GM19043 (cell line): ENCODE measurements around the gene DOCK10.
"Not testable (repeated sequence)": the region's sequence is repeated elsewhere in the genome, so short reads cannot be mapped to it uniquely, and the experiment has no call there.

Source experiments
- ATAC-seq: cut with Tn5 transposase; IDR thresholded peaks from one replicate; pipeline ENCODE4 v1.9.1; 2021; ENCODE audit warnings: low read depth; ENCODE audit not compliant: unreplicated experiment

The DOCK10 gene

DNA sequence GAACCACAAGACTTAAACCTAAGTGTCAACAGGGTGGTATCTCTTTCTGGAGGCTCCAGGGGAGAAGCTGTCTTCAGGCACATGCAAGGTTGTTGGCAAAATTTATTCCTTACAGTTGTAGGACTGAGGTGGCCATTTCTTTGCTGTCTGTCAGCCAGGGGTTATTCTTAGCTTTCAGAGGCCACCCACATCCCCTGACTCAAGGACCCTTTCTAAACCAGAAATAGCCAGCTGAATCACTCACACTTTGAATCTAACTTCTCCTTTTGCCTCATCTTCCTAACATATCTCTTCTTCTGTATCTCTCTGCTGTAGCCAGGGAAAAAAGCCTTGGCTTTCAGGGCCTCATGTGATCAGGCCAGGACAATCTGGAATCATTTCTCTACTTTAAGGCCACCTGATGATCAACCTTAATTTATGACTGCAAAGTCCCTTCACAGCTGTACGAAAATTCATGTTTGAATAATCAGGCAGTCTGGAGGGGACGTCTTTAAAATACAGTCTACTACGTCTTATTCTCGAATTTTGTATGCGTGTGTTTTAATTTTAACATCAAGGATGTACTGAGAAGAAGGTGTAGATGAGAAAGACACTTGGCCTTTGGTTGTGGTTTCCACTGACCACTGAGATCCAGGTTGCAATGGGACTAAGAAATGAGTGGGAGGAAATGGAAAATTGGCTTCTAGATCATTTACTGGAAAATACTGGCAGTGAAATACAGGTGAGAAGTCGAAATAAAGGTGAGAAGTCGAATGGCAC lies 90.4 kb downstream of the DOCK10 start:
- no peak for ATAC-seq

DNA sequence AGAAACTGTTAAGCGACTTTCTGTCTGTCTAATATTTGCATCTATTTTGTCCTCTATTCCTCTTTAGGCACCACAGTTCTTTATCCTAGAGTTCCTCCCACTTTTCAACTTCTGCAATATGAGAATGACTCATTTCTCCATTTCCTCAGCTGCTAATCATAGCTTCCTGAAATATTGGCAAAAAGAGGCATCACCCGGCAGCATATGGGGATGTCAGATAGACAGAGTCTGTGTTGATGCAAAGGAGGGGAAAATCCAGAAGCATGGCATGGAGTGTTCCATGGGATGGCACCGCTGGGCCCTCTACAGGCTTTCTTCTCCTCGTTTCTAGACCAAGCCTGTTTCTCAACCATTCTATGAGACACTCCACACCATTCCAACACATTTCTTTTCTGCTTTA lies 93.4 kb downstream of the DOCK10 start:
- ATAC-seq, result no peak

DNA sequence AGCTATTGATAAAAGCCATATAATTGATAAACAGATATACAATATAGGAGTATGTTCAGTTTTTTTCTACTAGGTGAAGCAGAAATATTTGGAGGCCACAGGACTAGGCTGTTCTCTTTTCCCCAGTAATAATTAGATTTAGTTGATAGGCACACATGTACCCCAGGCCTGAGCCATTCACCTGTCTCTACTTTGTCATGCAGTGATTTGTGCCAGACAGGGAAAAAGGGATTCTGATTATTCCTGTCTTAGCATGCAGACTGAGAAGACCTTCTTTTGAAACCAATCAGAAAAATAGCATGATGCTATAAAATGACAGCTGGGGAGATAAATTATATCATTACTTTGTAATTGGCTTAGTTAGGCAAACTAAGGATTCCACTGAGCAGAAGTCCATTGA lies 94.3 kb downstream of the DOCK10 start:
- no peak for ATAC-seq

DNA sequence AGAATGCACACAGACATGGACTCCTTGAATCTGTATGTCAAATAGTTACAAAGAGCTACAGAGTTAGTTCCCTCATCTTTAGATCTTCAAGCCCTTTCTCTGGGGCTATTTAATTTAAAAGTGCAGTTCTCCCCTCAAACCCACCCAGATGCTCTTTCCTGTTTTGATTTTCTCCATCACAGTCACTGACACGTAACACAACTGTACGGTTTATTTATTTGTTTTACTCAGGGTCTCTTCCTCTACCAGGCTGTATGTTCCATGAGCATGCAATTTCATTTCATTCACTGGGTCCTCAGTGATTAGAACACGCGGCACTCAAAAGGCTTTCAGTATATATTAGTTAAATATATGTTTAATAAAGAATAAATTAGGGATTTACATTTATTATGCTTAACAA lies 94.7 kb downstream of the DOCK10 start:
- ATAC-seq, result no peak

DNA sequence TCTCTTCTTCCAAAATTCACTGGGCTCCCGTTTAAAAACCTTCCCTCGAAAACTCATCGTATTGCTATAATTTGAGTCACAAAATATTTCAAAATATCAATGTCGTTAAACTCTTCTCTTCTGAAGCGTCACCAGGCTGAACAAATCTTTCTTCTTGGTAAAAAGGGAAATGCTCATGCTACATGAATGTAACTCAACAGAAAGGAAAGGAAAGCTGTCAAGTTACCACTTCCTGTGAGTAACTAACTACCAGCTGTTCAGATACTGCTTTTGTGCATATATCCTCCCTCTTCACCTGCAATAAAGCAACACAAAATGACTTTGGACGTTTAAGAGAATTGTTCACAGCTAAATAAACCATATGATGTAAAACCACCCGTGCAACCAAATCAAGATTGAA lies 95.4 kb downstream of the DOCK10 start:
- ATAC-seq, result peak; percentile 75

DNA sequence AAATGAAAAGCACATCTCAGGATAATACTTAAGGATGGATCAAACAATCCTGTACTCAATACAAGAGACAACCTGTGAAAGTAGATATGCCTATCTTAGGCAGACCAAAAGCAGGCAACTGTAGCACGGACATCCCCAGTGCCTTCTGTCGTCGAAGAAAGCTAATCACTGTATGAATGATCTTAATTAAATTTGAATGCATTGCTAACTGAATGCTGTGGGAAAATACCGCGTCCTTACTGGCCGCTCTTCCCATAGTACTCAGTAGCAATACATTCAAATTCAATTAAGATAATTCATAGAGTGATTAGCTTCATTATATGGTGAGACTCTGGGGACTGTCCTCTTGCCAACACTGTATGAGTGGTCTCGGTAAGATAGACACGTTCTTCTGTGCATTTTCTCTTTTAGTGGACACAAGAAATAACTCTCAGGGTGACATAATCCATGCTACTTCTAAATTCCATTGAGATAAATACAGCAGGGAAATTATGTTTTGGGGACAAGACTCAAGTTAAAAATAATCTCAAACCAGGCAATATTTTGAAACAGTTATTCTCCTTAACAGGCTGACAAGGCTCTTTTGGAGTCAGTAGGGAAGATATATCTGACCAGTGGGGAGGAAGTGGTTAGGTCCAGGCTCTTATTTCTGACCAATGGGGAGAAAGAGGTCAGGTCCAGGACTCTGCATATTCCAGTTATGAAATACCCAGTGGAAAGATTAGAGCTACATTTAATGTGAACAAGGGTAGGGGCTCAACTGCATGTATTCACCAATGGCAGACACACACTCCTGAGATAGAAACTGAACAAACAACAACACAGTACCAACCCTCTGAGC lies 97.3 kb downstream of the DOCK10 start:
- ATAC-seq, result no peak

DNA sequence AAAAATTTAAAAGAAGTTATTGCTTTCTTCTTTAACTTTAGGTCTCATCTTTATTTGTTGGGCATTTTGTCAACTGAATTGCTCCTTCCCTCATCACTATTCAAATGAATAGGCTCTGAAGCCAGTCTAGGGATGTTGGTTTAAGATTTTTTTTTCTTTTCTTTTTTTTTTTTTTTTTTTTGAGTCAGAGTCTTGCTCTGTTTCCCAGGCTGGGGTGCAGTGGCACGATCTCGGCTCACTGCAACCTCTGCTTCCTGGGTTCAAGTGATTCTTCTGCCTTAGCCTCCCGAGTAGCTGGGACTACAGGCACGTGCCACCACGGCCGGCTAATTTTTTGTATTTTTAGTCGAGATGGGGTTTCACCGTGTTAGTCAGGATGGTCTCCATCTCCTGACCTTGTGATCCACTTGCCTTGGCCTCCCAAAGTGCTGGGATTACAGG lies 98.6 kb downstream of the DOCK10 start:
- ATAC-seq, result not testable (repeated sequence)

DNA sequence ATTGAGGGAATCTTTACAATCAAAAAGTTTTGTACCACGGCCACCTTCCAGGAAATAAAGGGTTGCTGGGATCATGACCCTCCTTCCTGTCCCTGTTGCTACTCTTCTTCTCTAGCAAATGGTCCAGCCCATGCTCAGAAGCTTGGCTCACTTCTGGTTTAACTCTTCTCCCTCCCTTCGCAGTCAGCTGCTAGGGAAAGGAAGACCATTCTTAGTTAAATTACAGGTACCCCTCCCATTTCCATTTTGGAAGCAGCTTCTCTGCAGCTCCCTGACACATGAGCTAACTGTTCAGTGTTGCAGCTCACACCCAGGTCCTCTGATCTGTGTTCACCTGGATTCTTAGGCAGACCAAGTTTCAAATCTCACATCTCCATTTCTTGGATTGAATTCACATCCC lies 100.3 kb downstream of the DOCK10 start:
- ATAC-seq, result no peak

DNA sequence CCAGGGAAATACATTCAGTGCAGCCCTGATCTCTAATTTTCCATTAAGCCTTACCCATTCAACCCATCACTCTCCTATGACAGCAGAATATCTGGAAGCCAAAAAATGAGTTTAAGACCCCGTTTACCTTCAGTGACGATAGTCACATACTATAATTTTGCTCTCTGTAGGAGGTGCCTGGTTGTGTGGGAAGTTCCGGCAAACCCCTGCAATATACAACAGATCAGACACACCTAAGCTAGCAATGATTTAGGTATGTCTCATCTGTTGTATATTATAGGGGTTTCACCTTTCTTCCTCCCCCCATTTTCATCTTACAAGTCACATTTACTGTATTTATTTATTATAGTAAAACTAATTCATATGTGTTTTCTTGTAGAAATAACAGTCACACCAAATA lies 101.7 kb downstream of the DOCK10 start:
- no peak for ATAC-seq

DNA sequence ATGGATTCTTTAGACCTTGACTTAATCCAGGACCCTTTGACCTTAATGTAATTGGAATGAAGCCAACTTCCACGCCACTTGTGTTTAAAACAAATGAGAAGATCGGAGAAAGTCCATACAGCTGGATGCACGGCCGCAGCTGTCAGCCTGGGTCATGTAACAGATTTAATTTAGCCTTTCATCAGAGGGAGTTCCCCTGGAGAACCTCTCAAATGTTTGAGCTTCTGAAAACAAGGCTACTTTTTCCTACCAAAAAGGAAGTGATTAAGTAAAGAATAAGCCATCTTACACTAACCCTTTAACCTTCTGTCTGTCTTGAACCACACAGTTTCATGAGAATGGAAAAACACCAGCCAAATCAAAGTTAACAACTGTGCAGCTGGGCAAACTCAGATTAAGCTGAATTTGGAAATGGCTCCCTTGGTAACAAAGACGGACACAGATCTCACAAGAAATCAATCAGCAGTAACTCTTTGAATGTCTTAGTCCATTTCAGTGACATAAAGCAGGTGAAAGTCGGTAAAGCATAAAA lies 103.6 kb downstream of the DOCK10 start:
- peak; percentile 41 for ATAC-seq

DNA sequence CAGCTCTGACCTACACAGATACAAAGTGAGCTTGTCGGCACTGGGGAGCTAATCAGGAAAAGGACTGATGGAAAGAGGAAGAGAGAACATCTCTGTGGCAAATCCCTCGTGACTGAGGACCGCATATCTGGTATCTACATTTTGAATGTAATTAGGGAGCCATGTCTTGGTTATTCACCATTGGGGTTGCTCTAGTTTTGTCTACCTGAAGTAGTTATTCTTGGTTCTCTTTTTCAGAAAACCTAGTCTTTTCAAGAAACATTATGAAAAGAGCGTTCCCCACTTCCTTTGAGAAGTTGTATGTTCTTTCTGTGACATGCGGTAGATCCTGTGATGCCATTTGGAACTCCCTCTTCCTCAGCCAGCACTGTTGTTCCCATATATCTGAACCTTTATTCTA lies 104.4 kb downstream of the DOCK10 start:
- ATAC-seq, result peak; percentile 80

DNA sequence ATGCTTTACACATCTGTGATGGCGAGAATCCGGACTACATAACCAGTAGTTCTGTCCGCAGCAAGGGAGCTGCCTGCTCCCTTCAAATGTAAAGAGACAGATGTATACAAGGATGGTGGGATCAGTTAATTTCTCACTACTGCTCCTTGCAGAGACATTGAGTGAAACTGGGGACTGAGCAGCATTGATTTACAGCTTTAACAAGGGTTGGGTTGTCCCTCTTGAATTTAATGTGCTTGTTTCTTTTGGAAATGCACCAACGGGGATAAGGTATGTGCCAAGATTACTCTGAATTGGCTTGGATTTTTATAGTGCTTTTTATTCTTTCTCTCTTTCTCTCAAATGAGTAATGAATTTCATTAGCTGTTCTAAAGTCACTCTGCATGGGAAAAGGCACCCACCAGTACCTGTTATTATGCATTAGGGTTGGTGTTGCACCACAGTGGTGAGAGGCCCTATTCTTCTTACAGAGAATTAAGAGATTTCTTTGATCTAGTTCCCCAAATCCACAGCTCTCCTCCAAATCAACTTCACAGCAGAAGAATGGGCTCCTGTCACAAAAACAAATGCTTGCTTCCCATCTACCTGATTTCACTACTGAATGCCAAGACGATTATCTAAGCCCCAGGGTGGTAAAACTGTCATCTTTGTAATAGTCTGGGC lies 107.6 kb downstream of the DOCK10 start:
- no peak for ATAC-seq

DNA sequence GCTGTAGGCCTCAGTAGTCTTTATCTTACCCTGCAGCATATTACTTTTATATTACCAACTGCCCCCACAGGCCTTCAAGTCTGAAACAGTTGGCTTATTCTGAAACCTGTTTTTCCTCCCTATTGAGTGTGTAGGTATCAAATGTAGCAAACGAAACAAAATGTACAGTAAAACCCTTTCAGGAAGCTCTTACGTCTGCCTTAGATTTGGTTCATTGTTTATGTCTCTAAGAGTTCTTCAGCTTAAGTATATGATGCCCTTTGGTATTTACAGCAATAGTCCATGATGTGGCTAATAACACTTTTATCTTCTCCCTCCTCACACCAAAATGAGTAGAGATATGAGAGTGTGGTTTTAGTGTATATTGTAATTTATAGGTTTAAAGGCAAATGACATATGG lies 108.8 kb downstream of the DOCK10 start:
- no peak for ATAC-seq

DNA sequence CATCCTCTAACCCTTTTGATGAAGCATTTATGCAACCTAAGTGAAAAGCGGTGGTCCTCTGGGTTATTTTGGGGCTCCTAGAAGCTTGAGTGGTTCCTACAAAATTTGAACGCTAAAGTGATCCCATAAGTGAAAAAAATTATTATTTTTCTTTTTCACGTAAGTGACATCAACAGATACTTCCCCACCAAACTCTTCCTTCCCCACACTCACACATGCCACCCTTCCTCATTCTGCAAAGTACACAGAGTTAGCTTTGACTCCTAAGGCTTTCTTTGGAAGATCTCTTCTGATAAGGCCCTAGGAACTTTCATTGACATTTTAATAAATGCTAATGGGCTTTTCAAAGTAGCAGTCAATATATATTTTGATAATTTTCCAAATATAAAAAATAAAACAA lies 109.7 kb downstream of the DOCK10 start:
- ATAC-seq, result no peak

DNA sequence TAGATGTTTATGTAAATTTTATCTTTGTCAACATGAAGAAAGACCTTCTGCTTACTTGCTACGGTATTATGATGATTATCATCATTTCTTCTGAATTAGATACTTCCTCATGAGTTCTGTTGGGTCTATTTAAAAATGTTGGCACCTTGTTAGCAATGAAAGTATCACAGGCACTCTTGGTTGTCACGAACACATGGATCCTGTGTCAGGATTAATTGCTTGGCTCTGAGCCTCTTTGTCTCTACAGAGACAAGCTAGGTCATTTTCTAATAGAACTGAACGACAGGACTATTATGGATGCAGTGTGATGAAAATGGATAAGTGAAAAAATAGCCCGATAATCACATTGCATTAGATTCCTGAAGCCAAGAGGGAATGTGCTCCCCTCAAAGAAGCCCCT lies 110.3 kb downstream of the DOCK10 start:
- ATAC-seq, result no peak

DNA sequence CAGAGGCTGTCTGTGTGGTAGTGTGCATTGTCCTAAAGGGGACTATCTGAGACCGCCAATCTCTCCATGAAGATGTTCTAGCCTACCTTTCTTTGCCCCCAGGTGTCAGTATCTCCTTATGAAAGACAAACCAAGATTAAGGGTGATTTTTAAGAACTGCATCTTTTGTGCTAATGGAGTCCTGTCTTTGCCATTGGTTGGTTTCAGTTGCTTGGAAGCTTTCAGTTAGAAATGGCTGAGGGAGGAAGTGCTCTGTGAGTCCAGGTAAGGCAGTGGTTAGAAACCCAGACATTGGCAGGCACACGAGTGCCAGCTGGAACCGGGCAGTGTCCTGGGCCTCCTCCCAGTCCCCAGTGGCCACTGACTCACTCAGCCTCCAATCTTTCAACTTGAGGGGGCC lies 111.3 kb downstream of the DOCK10 start:
- ATAC-seq, result no peak

DNA sequence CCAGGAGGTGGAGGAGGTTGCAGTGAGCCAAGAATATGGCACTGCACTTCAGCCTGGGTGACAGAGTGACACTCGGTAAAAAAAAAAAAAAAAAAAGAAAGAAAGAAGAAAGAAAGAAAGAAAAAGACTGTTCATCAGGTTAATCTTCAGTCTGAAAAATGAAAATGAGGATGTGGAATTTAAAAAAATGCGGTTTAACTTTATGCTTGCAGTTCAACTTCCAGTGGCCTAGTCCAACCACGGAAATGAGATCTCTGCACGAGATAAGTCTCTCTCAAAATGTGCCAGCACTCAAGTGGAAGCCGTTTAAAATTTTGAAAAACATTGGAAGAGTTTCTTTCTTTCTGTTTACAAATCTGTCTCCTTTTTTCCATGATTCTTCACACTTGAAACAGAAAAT lies 112.1 kb downstream of the DOCK10 start:
- no peak for ATAC-seq

DNA sequence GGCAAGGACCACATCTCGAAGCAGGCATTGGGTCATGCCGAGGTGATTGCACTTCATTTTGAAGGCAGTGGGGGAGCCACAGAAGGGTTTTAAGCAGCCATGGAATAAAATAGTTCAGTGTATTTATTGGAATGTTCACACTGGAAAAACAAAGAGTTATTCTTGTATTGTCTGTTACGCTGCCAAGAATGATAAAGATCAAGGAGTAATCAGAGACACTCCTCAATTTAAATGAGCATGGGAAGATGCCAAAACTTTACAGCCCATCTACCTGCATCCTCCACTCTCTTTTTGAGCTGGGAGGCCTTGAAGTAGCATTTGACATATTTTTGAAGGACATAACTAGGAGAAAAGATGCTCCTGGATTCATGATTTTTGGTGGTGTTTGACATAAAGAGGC lies 112.8 kb downstream of the DOCK10 start:
- no peak for ATAC-seq

DNA sequence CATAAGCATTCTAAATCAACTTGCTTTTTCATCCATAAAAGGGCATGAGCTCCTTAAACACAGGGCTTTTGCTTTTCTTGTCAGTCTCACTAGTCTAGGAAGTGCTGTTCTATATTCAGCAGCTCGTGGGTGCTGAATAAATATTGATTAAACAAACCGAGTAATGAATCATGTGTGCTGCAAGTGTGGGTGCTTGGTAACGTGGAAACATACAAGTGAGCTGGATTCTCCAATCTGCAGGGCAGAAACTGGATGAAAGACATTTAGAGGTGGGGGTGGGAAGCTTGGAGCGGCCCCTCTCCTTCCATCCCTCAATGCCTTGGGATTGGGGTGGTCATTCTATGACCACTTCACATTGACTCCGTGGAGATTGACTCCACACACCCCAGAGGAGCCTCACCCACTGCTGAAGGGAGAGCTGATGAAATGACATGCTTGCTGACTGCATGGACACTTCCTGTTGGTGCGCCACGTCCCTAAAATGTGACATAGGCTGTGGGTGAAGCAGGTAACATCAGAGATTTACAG lies 114.6 kb downstream of the DOCK10 start:
- ATAC-seq, result no peak

DNA sequence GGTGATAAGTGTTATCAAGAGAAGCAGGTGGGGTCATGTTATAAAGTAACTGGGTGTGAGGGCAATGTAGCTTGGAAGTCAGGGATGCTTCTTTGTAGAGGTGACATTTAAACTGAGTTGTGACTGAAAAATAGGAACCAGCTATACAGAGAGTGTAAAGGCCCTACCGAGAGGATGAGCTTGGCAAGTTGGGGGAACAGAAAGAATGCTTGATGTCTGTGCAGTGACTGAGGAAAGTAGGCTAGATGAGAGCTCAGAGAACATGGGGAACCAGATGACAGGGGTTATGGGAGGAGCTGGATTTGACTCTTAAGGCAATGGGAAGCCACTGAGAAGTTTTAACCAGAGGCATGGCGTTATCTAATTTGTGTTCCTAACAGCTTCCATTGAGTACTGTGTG lies 115.3 kb downstream of the DOCK10 start:
- no peak for ATAC-seq

DNA sequence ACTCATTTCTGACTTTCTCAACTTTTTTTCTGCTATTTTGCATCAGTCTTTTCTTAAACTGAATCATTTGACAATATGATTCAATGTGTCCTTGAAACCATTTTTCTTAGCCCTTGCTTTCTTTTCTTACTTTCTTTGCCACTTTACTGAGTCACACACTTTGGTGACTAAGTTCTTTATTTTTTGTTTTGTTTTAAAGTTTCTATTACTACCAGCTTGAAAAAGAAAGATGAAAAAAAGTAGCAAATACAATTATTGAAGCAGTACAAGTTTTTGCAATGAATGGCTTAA lies 116.5 kb downstream of the DOCK10 start:
- ATAC-seq, result no peak
